Gastrocnemius medialis (tissue), 4 donors: Measurements from ENCODE around the gene CD40LG. TPM values are rescaled to one million over a fixed set of nuclear protein-coding genes. Genes with fewer than 3 reads are reported as not detected.

Experiments
- ATAC-seq, 2 donors: fragments of 150-250 bp; one replicate each; pipeline ENCODE4 v1.9.1; 2016
- DNase-seq, 2 donors: peaks; one replicate each; pipeline ENCODE4 v3.0.0-alpha.2; 2019
- H3K27ac ChIP-seq, 4 donors: fragments of 200-600 bp; sonication (generic); 1 replicate in 1 of 4; 2 replicates in 3 of 4; pipeline ENCODE4 v1.5.1; 2016 to 2018; ENCODE audit warnings: mild to moderate bottlenecking in 2 of 4, moderate library complexity in 1 of 4
- H3K27me3 ChIP-seq, 3 donors: fragments of 200-600 bp; sonication (generic) in 2 of 3; 1 replicate in 1 of 3; 2 replicates in 2 of 3; pipeline versions ENCODE4 v1.5.1 to v1.6.0; 2016 to 2019; ENCODE audit warnings: mild to moderate bottlenecking in 1 of 3, moderate library complexity in 1 of 3
- H3K36me3 ChIP-seq, 2 donors: fragments of 200-600 bp; sonication (generic) in 1 of 2; one replicate each; pipeline ENCODE4 v1.5.1; 2017 to 2018
- H3K4me1 ChIP-seq, 2 donors: fragments of 200-600 bp; sonication (generic) in 1 of 2; one replicate each; pipeline ENCODE4 v1.5.1; 2016 to 2017; ENCODE audit warnings: mild to moderate bottlenecking in 2 of 2
- H3K4me3 ChIP-seq, 4 donors: fragments of 200-600 bp; sonication (generic) in 3 of 4; 1 replicate in 1 of 4; 2 replicates in 3 of 4; pipeline ENCODE4 v1.5.1; 2016 to 2019; ENCODE audit warnings: mild to moderate bottlenecking in 2 of 4
- H3K9me3 ChIP-seq, 3 donors: fragments of 200-600 bp; sonication (generic) in 2 of 3; 1 replicate in 1 of 3; 2 replicates in 2 of 3; pipeline ENCODE4 v1.5.1; 2016 to 2019
- POLR2A ChIP-seq, 2 donors: fragments of 450-650 bp; IDR thresholded peaks; one replicate each; pipeline ENCODE4 v1.6.1; 2017; ENCODE audit warnings: antibody characterized with exemption in 2 of 2, mild to moderate bottlenecking in 2 of 2, moderate library complexity in 2 of 2
- in situ Hi-C, 4 donors: fragments of 200-750 bp; cut with MboI; loops; one replicate each; pipeline versions ENCODE4 v1.15.0 to v1.8.0; 2017; ENCODE audit warnings: low sequenced_read_pairs in 4 of 4
- intact Hi-C: fragments of 100-400 bp; cut with DNase I; formaldehyde crosslinking; loops from one replicate; pipeline ENCODE4 v1.15.1; 2023; ENCODE audit warnings: low total_unique reads
- total RNA-seq, 4 donors: library from RNA; depleted of rRNA; stranded (reverse); fragments of >200 nt; gene quantifications; one replicate each; pipeline versions ENCODE4 v1.1.0 to v1.2.3, GENCODE V29; 2016
- TF ChIP-seq, protein P1 (sequence below), 5 experiments: fragments of 450-650 bp in 3 of 5; fragments of 200-600 bp in 2 of 5; sonication (generic) in 2 of 5; IDR thresholded peaks in 4 of 5; conservative IDR thresholded peaks in 1 of 5; 1 replicate in 4 of 5; 2 replicates in 1 of 5; pipeline ENCODE4 v1.5.1; 2016 to 2019; ENCODE audit warnings: antibody characterized with exemption in 5 of 5, mild to moderate bottlenecking in 3 of 5, moderate library complexity in 3 of 5

Gene CD40LG
- total RNA-seq, 4 donors from 2014 or later, result 0.23 TPM; not detected in 3

DNA sequence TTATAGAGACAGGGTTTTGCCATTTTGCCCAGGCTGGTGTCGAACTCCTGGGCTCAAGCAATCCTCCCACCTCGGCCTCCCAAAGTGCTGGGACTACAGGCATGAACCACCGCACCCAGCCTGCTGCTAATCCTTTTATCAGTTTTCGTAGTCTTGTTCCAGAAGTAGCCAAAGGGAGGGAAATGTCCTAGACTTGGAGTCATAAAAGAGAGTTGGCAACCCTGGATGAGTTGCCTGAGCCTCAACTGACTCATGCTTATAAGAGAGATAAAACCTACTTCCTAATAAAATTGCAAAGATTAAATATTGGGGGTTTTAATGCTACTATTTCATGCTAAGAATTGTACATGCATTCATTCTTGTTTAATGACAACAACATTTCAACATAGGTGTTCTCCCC lies 44.3 kb downstream of the CD40LG start:
- H3K27me3 ChIP-seq, result no peaks in the 10 kb centered on the region
- H3K4me3 ChIP-seq, result no peak overlapping the region
- H3K9me3 ChIP-seq, result no peaks in the 10 kb centered on the region
- TF ChIP-seq, protein P1, sequence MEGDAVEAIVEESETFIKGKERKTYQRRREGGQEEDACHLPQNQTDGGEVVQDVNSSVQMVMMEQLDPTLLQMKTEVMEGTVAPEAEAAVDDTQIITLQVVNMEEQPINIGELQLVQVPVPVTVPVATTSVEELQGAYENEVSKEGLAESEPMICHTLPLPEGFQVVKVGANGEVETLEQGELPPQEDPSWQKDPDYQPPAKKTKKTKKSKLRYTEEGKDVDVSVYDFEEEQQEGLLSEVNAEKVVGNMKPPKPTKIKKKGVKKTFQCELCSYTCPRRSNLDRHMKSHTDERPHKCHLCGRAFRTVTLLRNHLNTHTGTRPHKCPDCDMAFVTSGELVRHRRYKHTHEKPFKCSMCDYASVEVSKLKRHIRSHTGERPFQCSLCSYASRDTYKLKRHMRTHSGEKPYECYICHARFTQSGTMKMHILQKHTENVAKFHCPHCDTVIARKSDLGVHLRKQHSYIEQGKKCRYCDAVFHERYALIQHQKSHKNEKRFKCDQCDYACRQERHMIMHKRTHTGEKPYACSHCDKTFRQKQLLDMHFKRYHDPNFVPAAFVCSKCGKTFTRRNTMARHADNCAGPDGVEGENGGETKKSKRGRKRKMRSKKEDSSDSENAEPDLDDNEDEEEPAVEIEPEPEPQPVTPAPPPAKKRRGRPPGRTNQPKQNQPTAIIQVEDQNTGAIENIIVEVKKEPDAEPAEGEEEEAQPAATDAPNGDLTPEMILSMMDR (IDR thresholded peaks at IDR 0.05 in 4 of 5, conservative IDR thresholded peaks at IDR 0.05 in 1 of 5), result no peak
- TF ChIP-seq POLR2A (IDR thresholded peaks at IDR 0.05), result no peak
- H3K36me3 ChIP-seq, result peaks cover 0 to 8% of the 10 kb centered on the region in 2 donors
- no peak overlapping the region for H3K27ac ChIP-seq
- no peak for DNase-seq
- no peaks in the 10 kb centered on the region for H3K4me1 ChIP-seq
- intact Hi-C loops (loop anchor here (5.0 kb wide), 1 partner anchor 85 kb away; no protein-coding TSS in a partner anchor), in situ Hi-C loops (no loop called here)
- ATAC-seq, result no peak

DNA sequence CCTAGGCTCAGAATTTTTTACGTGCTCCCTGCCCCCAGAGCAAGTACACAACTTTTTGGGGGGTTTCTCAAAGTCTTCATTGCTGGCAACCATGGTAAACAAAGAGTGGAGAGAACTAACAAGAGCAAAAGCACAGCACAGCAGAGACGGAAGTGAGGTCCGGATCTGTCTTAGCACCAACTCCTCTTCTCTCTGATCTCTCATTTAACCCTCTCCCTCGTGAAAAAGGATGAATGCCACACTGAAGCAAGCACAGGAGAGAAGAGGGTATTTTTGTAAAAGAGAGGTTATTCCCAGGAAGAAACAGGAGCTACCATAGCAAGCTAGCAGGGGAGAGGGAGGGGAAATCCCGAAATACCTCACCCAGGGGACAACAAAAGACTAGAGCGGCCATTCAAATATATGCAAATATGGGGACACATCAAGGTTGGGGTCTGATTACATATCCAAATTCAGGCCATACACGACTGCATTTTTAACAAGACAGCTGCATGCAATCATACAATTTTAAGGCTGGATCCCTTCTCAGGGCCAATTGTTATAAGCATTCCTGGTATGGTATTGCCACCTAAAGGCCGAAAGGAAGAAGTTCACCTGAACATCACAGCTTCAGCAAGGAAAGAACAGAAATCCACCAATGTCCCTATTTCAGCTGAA lies 46.6 kb downstream of the CD40LG start:
- Histone ChIP-seq H3K9me3 (no peaks in the 10 kb centered on the region), H3K27me3 (no peaks in the 10 kb centered on the region), H3K36me3 (peaks cover 0 to 4% of the 10 kb centered on the region in 2 donors), H3K4me1 (no peaks in the 10 kb centered on the region), H3K4me3 (no peak overlapping the region), H3K27ac (no peak overlapping the region)
- no peak for TF ChIP-seq POLR2A (IDR thresholded peaks at IDR 0.05)
- TF ChIP-seq, protein P1 (IDR thresholded peaks at IDR 0.05 in 4 of 5, conservative IDR thresholded peaks at IDR 0.05 in 1 of 5), result peak; percentile 35 to 59 (median 39)
- peak; percentile 47 to 68 for ATAC-seq
- in situ Hi-C loops (no loop called here), intact Hi-C loops (loop anchor here (5.0 kb wide), 1 partner anchor 87 kb away; no protein-coding TSS in a partner anchor)
- no peak for DNase-seq

DNA sequence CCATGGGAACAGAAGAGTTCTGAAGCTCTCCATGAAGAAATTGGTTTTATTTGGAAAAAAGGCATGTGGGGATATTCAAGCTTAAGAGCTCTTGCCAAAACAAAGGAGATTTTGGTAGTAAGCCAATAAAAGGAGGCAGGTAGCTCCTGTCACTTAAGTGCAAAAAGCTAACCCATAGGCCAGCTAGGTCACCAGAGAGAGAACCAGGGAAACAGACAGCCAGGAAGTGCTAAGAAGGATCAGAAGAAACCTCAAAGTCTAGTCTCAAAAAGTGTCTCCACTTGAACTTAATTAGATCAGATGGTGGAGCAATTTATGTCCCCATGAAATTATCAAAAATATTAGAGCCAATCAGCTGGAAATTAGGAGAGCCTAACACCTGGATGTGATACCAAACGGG lies 49.2 kb downstream of the CD40LG start:
- TF ChIP-seq, protein P1 (IDR thresholded peaks at IDR 0.05 in 4 of 5, conservative IDR thresholded peaks at IDR 0.05 in 1 of 5), result no peak
- TF ChIP-seq POLR2A (IDR thresholded peaks at IDR 0.05), result no peak
- no peak overlapping the region for H3K4me3 ChIP-seq
- in situ Hi-C loops (no loop called here), intact Hi-C loops (no loop called here)
- H3K36me3 ChIP-seq, result no peaks in the 10 kb centered on the region
- no peaks in the 10 kb centered on the region for H3K27me3 ChIP-seq
- no peaks in the 10 kb centered on the region for H3K9me3 ChIP-seq
- ATAC-seq (no peak), DNase-seq (no peak)
- H3K27ac ChIP-seq, result no peak overlapping the region
- H3K4me1 ChIP-seq, result no peaks in the 10 kb centered on the region

DNA sequence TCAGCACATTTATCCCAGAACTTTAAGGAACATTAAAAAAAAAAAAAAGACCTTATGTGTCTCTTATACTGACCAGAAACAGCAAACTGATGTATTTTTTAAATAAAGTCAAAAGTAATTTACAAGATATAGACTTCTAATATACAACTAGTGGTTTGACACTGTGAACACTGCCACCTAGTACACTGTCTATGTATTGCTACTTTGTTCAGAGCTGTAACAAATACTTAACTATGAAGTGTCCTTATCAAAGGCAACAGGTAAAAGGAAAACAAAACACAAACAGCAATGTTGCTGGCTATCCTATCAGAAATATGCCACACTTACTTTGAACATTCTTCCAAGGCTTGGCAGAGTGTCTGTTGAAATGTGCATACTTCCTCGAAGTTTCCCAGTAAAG lies 60.4 kb downstream of the CD40LG start:
- Histone ChIP-seq H3K27me3 (no peaks in the 10 kb centered on the region), H3K27ac (no peak overlapping the region), H3K4me1 (no peaks in the 10 kb centered on the region), H3K4me3 (no peak overlapping the region), H3K9me3 (no peaks in the 10 kb centered on the region), H3K36me3 (no peaks in the 10 kb centered on the region)
- TF ChIP-seq, protein P1 (IDR thresholded peaks at IDR 0.05 in 4 of 5, conservative IDR thresholded peaks at IDR 0.05 in 1 of 5), result peak in 1 of 5 experiments; percentile 42
- no peak for TF ChIP-seq POLR2A (IDR thresholded peaks at IDR 0.05)
- in situ Hi-C loops, result loop anchor here in 2 of 4 donors (10.0 to 25.0 kb wide), 2 partner anchors 179 to 216 kb away; partner anchors contain the start of gene RBMX (in 1 of the 2)
- DNase-seq (no peak), ATAC-seq (no peak)
- intact Hi-C loops, result no loop called here

Other genes with a start within 250 kb of the CD40LG start
- gene BRS3, start 160.2 kb upstream of the CD40LG start, total RNA-seq, result not detected
- gene HTATSF1, start 150.6 kb upstream of the CD40LG start, total RNA-seq, result 100 to 1,000 TPM in 3 of 4 donors, 10 to 100 TPM in 1; 97.5 to 157 (median 114) TPM
- not detected for gene VGLL1, start 115.9 kb upstream of the CD40LG start, total RNA-seq
- 10 to 100 TPM; 15.0 to 29.9 (median 24.5) TPM for gene ARHGEF6, start 132.8 kb downstream of the CD40LG start, total RNA-seq
- 100 to 1,000 TPM; 113 to 339 (median 248) TPM for gene RBMX, start 232.6 kb downstream of the CD40LG start, total RNA-seq